GM12878 (cell line): ENCODE measurements around the gene VN1R4. TPM values are rescaled to one million over a fixed set of nuclear protein-coding genes. Genes with fewer than 3 reads are reported as not detected.

Experiments used
- ATAC-seq: fragments of 200-7000 bp; cut with Tn5 transposase; 3 replicates; pipeline ENCODE4 v1.9.1; 2020; ENCODE audit warnings: mild to moderate bottlenecking, moderate library complexity
- BruUV-seq: library from RNA; stranded (reverse); fragments of 400-500 nt; replicated peaks from 2 replicates; lab custom pipeline; 2021; lab: Mats Ljungman, UMichigan
- CTCF ChIA-PET: fragments of 300-600 bp; sonication (Branson Sonifier 250); formaldehyde crosslinking; extraction: SDS; loops from one replicate; lab custom pipeline; 2021; ENCODE audit warnings: inconsistent platforms; lab: Yijun Ruan, JAX
- POLR2A ChIA-PET: fragments of 350-600 bp; formaldehyde crosslinking; extraction: SDS; loops from one replicate; lab custom pipeline; 2021; ENCODE audit warnings: inconsistent platforms; lab: Charles Lee
- RAD21 ChIA-PET: fragments of 300-600 bp; sonication (Branson Sonifier 250); formaldehyde crosslinking; loops from one replicate; lab custom pipeline; 2023; ENCODE audit warnings: antibody characterized with exemption; ENCODE audit not compliant: unreplicated experiment; lab: Charles Lee
- SMC1A ChIA-PET: fragments of 300-600 bp; sonication (Branson Sonifier 250); formaldehyde crosslinking; loops from one replicate; lab custom pipeline; 2023; ENCODE audit not compliant: unreplicated experiment, uncharacterized antibody; lab: Charles Lee
- DNase-seq: peaks from one replicate; pipeline ENCODE4 v3.0.0-alpha.2; 2011; ENCODE audit warnings: low read depth, low spot score
- FAIRE-seq: peaks from 3 replicates; lab custom pipeline; 2011; peaks lifted over from hg19 to GRCh38; lab: Jason Lieb, UNC
- H2AFZ ChIP-seq: 2 replicates; pipeline ENCODE4 v1.6.0; 2011; ENCODE audit warnings: low read depth, low read length, control low read depth; ENCODE audit not compliant: control insufficient read depth
- H3K27ac ChIP-seq: 2 replicates; pipeline ENCODE4 v1.5.1; 2011; ENCODE audit warnings: control low read depth; ENCODE audit not compliant: control insufficient read depth, insufficient read depth
- H3K27me3 ChIP-seq, 2 experiments: replicated peaks in 1 of 2; 2 replicates each; pipeline versions ENCODE4 v1.6.0 to v1.6.1; 2011; ENCODE audit warnings: low read length in 1 of 2; ENCODE audit not compliant: control insufficient read depth in 2 of 2, insufficient read depth in 2 of 2
- H3K36me3 ChIP-seq, 2 experiments: 2 replicates each; pipeline ENCODE4 v1.5.1; 2011; ENCODE audit warnings: low read length in 1 of 2; ENCODE audit not compliant: control insufficient read depth in 2 of 2, insufficient read depth in 2 of 2
- H3K4me1 ChIP-seq: 2 replicates; pipeline ENCODE4 v1.6.1; 2011; ENCODE audit warnings: mild to moderate bottlenecking, low read length, moderate library complexity, mixed read lengths; ENCODE audit not compliant: control insufficient read depth, insufficient read depth
- H3K4me2 ChIP-seq: 2 replicates; pipeline ENCODE4 v1.6.0; 2011; ENCODE audit warnings: control low read depth; ENCODE audit not compliant: control insufficient read depth, insufficient read depth
- H3K4me3 ChIP-seq: fragments of 200-600 bp; sonication (generic); 2 replicates; pipeline ENCODE4 v1.5.1; 2016
- H3K79me2 ChIP-seq: 2 replicates; pipeline ENCODE4 v1.6.0; 2011; ENCODE audit warnings: low read length; ENCODE audit not compliant: control insufficient read depth, insufficient read depth
- H3K9ac ChIP-seq: 2 replicates; pipeline ENCODE4 v1.8.0; 2011; ENCODE audit warnings: low read length, control low read depth, mixed read lengths; ENCODE audit not compliant: control insufficient read depth, insufficient read depth
- H3K9me3 ChIP-seq: replicated peaks from 3 replicates; pipeline ENCODE4 v1.5.1; 2011; ENCODE audit warnings: mild to moderate bottlenecking, low read length; ENCODE audit not compliant: control insufficient read depth, insufficient read depth
- H4K20me1 ChIP-seq: 2 replicates; pipeline ENCODE4 v1.6.0; 2011; ENCODE audit not compliant: control insufficient read depth, insufficient read depth
- BMI1 ChIP-seq: fragments of 450-650 bp; IDR thresholded peaks from 2 replicates; pipeline ENCODE4 v1.6.1; 2016; ENCODE audit warnings: mild to moderate bottlenecking, moderate library complexity, borderline replicate concordance
- CBX5 ChIP-seq: sonication (generic); IDR thresholded peaks from 2 replicates; pipeline ENCODE4 v1.6.1; 2016; ENCODE audit warnings: low read depth, moderate library complexity, mild to moderate bottlenecking, inconsistent platforms
- HCFC1 ChIP-seq: fragments of 150-350 bp; IDR thresholded peaks from 2 replicates; pipeline ENCODE4 v1.6.1; 2014; ENCODE audit warnings: low read length
- ZNF207 ChIP-seq: fragments of 450-650 bp; IDR thresholded peaks from 2 replicates; pipeline ENCODE4 v1.6.1; 2014; ENCODE audit warnings: antibody characterized with exemption, mild to moderate bottlenecking, borderline replicate concordance
- WGBS: methylation state at CpG from one replicate; pipeline ENCODE4 v1.1.6; 2016; ENCODE audit warnings: low lambda C conversion rate; ENCODE audit not compliant: insufficient replicate concordance, insufficient coverage; ENCODE audit errors: missing lambda C conversion rate; 5-methylcytosine and 5-hydroxymethylcytosine counted together
- in situ Hi-C: fragments of 300-500 bp; cut with MboI; formaldehyde crosslinking; loops from 9 replicates; pipeline ENCODE4 v1.14.3; 2018; ENCODE audit warnings: mixed read lengths
- intact Hi-C: fragments of 100-400 bp; cut with micrococcal nuclease; formaldehyde crosslinking; loops from one replicate; pipeline ENCODE4 v1.14.2; 2022; ENCODE audit not compliant: unreplicated experiment
- polyA plus RNA-seq, 11 experiments: library from polyadenylated mRNA; depleted of rRNA in 4 of 11; unstranded in 6 of 11; stranded (reverse) in 5 of 11; fragments of >200 nt; fragmentation: Nextera tagmentation in 4 of 11; fragmentation: Illumina TruSeq in 1 of 11; extraction: Ambion mirVana in 4 of 11; extraction: Trizol in 1 of 11; gene quantifications; 1 replicate in 1 of 11; 2 replicates in 10 of 11; pipeline versions ENCODE4 v1.2.1 to v1.2.3, GENCODE V29; 2011 to 2016; ENCODE audit warnings: inconsistent platforms in 2 of 11, missing spikeins in 2 of 11, low read depth in 1 of 11
- total RNA-seq, 4 experiments: library from RNA; depleted of rRNA in 3 of 4; stranded (reverse); fragments of >200 nt in 3 of 4; fragmentation: Illumina TruSeq in 1 of 4; extraction: Trizol in 1 of 4; gene quantifications; 2 replicates each; pipeline versions ENCODE4 v1.2.1 to v1.2.3, GENCODE V29; 2013 to 2021
- TF ChIP-seq, protein P1 (sequence below): fragments of 450-650 bp; formaldehyde crosslinking; IDR thresholded peaks from 2 replicates; pipeline ENCODE4 v1.4.0; 2020; ENCODE audit warnings: mild to moderate bottlenecking, moderate library complexity
- TF ChIP-seq, protein P2 (sequence below): IDR thresholded peaks from 2 replicates; pipeline ENCODE4 v1.6.1; 2011; ENCODE audit warnings: borderline replicate concordance, low read depth, mild to moderate bottlenecking, moderate library complexity, low read length; ENCODE audit not compliant: insufficient read depth, poor library complexity, severe bottlenecking
- TF ChIP-seq, protein P3 (sequence below): fragments of 150-350 bp; IDR thresholded peaks from 2 replicates; pipeline ENCODE4 v1.6.1; 2014; ENCODE audit warnings: mild to moderate bottlenecking, low read depth, low read length

Gene VN1R4
- total and polyA plus RNA-seq, 10 of the 15 experiments (the other 5 are each of a cell fraction or from before 2014, with no cell fraction given): not detected

GRCh38 chr19:53294786-53295441, 27.4 kb upstream of the VN1R4 start:
- FAIRE-seq: no peak
- Histone ChIP-seq H3K27ac (no peak overlapping the region), H3K9me3 (peaks cover 4% of the 10 kb centered on the region; the same call in 2 of the 3 replicates), H3K4me1 (no peaks in the 10 kb centered on the region), H3K9ac (no peak overlapping the region), H2AFZ (no peak overlapping the region), H3K27me3 (no peaks in the 10 kb centered on the region), H3K36me3 (no peaks in the 10 kb centered on the region), H3K79me2 (no peaks in the 10 kb centered on the region), H4K20me1 (no peaks in the 10 kb centered on the region), H3K4me2 (no peak overlapping the region), H3K4me3 (no peak overlapping the region)
- BruUV-seq: no TSS peak
- ChIA-PET CTCF (interaction anchor here (1.6 kb wide), 1 partner anchor 10 kb away, joined by 4 read pairs; no protein-coding TSS in a partner anchor), SMC1A (no interaction called here), RAD21 (no interaction called here), POLR2A (no interaction called here)
- 29% methylated on average over 7 of the region's 7 CpGs for WGBS
- no peak for DNase-seq
- in situ Hi-C loops (no loop called here), intact Hi-C loops (no loop called here)
- ATAC-seq: no peak
- TF ChIP-seq, protein P1, sequence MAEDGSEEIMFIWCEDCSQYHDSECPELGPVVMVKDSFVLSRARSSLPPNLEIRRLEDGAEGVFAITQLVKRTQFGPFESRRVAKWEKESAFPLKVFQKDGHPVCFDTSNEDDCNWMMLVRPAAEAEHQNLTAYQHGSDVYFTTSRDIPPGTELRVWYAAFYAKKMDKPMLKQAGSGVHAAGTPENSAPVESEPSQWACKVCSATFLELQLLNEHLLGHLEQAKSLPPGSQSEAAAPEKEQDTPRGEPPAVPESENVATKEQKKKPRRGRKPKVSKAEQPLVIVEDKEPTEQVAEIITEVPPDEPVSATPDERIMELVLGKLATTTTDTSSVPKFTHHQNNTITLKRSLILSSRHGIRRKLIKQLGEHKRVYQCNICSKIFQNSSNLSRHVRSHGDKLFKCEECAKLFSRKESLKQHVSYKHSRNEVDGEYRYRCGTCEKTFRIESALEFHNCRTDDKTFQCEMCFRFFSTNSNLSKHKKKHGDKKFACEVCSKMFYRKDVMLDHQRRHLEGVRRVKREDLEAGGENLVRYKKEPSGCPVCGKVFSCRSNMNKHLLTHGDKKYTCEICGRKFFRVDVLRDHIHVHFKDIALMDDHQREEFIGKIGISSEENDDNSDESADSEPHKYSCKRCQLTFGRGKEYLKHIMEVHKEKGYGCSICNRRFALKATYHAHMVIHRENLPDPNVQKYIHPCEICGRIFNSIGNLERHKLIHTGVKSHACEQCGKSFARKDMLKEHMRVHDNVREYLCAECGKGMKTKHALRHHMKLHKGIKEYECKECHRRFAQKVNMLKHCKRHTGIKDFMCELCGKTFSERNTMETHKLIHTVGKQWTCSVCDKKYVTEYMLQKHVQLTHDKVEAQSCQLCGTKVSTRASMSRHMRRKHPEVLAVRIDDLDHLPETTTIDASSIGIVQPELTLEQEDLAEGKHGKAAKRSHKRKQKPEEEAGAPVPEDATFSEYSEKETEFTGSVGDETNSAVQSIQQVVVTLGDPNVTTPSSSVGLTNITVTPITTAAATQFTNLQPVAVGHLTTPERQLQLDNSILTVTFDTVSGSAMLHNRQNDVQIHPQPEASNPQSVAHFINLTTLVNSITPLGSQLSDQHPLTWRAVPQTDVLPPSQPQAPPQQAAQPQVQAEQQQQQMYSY (CRISPR knock-in tag): no peak
- TF ChIP-seq, protein P2, sequence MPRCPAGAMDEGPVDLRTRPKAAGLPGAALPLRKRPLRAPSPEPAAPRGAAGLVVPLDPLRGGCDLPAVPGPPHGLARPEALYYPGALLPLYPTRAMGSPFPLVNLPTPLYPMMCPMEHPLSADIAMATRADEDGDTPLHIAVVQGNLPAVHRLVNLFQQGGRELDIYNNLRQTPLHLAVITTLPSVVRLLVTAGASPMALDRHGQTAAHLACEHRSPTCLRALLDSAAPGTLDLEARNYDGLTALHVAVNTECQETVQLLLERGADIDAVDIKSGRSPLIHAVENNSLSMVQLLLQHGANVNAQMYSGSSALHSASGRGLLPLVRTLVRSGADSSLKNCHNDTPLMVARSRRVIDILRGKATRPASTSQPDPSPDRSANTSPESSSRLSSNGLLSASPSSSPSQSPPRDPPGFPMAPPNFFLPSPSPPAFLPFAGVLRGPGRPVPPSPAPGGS: no peak
- TF ChIP-seq ZNF207 (no peak), HCFC1 (no peak), BMI1 (no peak), CBX5 (0 out of 2 replicates have a peak, but pooled peaks have one; percentile 42)
- TF ChIP-seq, protein P3, sequence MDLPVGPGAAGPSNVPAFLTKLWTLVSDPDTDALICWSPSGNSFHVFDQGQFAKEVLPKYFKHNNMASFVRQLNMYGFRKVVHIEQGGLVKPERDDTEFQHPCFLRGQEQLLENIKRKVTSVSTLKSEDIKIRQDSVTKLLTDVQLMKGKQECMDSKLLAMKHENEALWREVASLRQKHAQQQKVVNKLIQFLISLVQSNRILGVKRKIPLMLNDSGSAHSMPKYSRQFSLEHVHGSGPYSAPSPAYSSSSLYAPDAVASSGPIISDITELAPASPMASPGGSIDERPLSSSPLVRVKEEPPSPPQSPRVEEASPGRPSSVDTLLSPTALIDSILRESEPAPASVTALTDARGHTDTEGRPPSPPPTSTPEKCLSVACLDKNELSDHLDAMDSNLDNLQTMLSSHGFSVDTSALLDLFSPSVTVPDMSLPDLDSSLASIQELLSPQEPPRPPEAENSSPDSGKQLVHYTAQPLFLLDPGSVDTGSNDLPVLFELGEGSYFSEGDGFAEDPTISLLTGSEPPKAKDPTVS: no peak
